HL-60 (cell line): Measurements from ENCODE around the gene BOD1L1.

Source experiments
- DNase-seq, 2 experiments: peaks; one replicate each; pipeline ENCODE4 v3.0.0-alpha.2; 2010 to 2020; ENCODE audit warnings: low read depth in 1 of 2, low spot score in 1 of 2
- H3K27ac ChIP-seq: fragments of 250-450 bp; sonication (Bioruptor Pico); replicated peaks from 2 replicates; pipeline ENCODE4 v1.5.1; 2020; ENCODE audit warnings: mild to moderate bottlenecking, moderate library complexity
- H3K27me3 ChIP-seq: fragments of 250-450 bp; sonication (Bioruptor Pico); 2 replicates; pipeline ENCODE4 v1.5.1; 2021; ENCODE audit warnings: mild to moderate bottlenecking, moderate library complexity; ENCODE audit not compliant: insufficient read depth, poor library complexity, severe bottlenecking
- H3K4me3 ChIP-seq: replicated peaks from 2 replicates; pipeline ENCODE4 v1.5.1; 2011; ENCODE audit warnings: mild to moderate bottlenecking, control low read depth, low read length; ENCODE audit not compliant: insufficient read depth
- CTCF ChIP-seq: IDR thresholded peaks from one replicate; pipeline ENCODE4 v1.5.1; 2011; ENCODE audit warnings: low read length, control low read depth, inconsistent platforms; ENCODE audit not compliant: insufficient read depth
- GABPA ChIP-seq: IDR thresholded peaks from 2 replicates; pipeline ENCODE4 v1.6.1; 2012; ENCODE audit warnings: low read depth
- POLR2AphosphoS5 ChIP-seq: IDR thresholded peaks from 2 replicates; pipeline ENCODE4 v1.6.1; 2012; ENCODE audit warnings: low read depth
- REST ChIP-seq: IDR thresholded peaks from 2 replicates; pipeline ENCODE4 v1.6.1; 2012; ENCODE audit warnings: low read depth; ENCODE audit not compliant: insufficient replicate concordance
- SPI1 ChIP-seq: IDR thresholded peaks from 2 replicates; pipeline ENCODE4 v1.6.1; 2012; ENCODE audit warnings: low read depth, mild to moderate bottlenecking, borderline replicate concordance

The BOD1L1 gene

GRCh38 chr4:13601048-13601447 is 26.5 kb downstream of the BOD1L1 start:
- no peaks in the 10 kb centered on the region for H3K27me3 ChIP-seq
- peak in 1 of 2 experiments; percentile 35 for DNase-seq
- TF ChIP-seq CTCF (no peak), GABPA (no peak), POLR2AphosphoS5 (no peak), REST (no peak), SPI1 (peak; percentile 54; the same call in 1 of the 2 replicates)
- no peak overlapping the region for H3K27ac ChIP-seq
- H3K4me3 ChIP-seq, result no peak overlapping the region

- no peak for DNase-seq
- H3K4me3 ChIP-seq, result no peak overlapping the region
- no peak for TF ChIP-seq GABPA
- TF ChIP-seq CTCF, result peak; percentile 4
- TF ChIP-seq REST, result no peak
- TF ChIP-seq SPI1, result no peak
- no peak overlapping the region for H3K27ac ChIP-seq
- H3K27me3 ChIP-seq, result no peaks in the 10 kb centered on the region
These were observed 28.4 kb downstream of the BOD1L1 start for GRCh38 chr4:13599159-13599558.

- H3K27me3 ChIP-seq, result no peaks in the 10 kb centered on the region
- H3K27ac ChIP-seq, result no peak overlapping the region
- no peak for TF ChIP-seq REST
- TF ChIP-seq GABPA, result no peak
- TF ChIP-seq CTCF, result no peak
- TF ChIP-seq SPI1, result no peak
- no peak for TF ChIP-seq POLR2AphosphoS5
- no peak for DNase-seq
- no peak overlapping the region for H3K4me3 ChIP-seq
These were observed 29.9 kb downstream of the BOD1L1 start for GRCh38 chr4:13597604-13598003.
